ENCODE results near the gene CXCR1.

Gene CXCR1

DNA sequence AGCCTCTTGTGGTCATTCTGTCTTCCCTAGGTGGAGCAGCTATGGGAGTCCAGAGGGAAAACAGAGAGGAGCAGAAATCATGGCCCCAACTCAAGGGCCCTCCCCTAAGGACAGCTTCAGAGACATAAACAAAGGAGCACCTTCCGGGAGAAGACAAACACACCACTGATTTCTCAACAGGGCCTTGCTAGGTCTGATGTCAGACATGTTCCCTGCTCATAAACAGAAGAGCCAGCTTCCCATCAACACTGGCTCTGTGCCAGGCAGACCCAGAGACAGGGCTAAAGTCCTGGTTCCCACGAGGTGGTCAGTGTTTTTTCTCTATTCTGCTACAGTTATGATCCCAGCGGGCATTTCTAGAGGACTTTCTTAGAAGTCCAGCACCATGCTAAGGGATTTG is 21.6 kb downstream of the CXCR1 start:
- no peak overlapping the region for H3K9ac ChIP-seq (ENCODE audit: insufficient read length, low read depth)
- no peaks in the 10 kb centered on the region for H3K4me1 ChIP-seq (ENCODE audit: insufficient read depth, insufficient read length)
- TF ChIP-seq SUZ12 (IDR thresholded peaks at IDR 0.05; ENCODE audit: extremely low read depth, insufficient read depth, insufficient read length) = no peak
- no peak for TF ChIP-seq ZNF274 (IDR thresholded peaks at IDR 0.05; ENCODE audit: low read depth, low read length)
- no peak for TF ChIP-seq YY1 (IDR thresholded peaks at IDR 0.05; ENCODE audit: insufficient read depth, insufficient read length)
- no peak overlapping the region for H3K4me3 ChIP-seq (ENCODE audit: insufficient read length, low read depth)
- H3K27me3 ChIP-seq (ENCODE audit: insufficient read depth, insufficient read length) = no peaks in the 10 kb centered on the region
- no peak for DNase-seq (ENCODE audit: low read depth, low spot score)
- H3K36me3 ChIP-seq (ENCODE audit: insufficient read depth, insufficient read length, low read length) = no peaks in the 10 kb centered on the region
- H3K9me3 ChIP-seq (ENCODE audit: insufficient read depth, low read length) = peaks cover 6% of the 10 kb centered on the region; the same call in 1 of the 2 replicates

- Histone ChIP-seq H3K9me3 (ENCODE audit: insufficient read depth, low read length) (no peaks in the 10 kb centered on the region), H3K4me3 (ENCODE audit: insufficient read length, low read depth) (no peak overlapping the region), H3K27me3 (ENCODE audit: insufficient read depth, insufficient read length) (no peaks in the 10 kb centered on the region), H3K36me3 (ENCODE audit: insufficient read depth, insufficient read length, low read length) (no peaks in the 10 kb centered on the region), H3K4me1 (ENCODE audit: insufficient read depth, insufficient read length) (peaks cover 7% of the 10 kb centered on the region), H3K9ac (ENCODE audit: insufficient read length, low read depth) (no peak overlapping the region)
- no peak for DNase-seq (ENCODE audit: low read depth, low spot score)
- TF ChIP-seq SUZ12 (IDR thresholded peaks at IDR 0.05; ENCODE audit: extremely low read depth, insufficient read depth, insufficient read length) (no peak), ZNF274 (IDR thresholded peaks at IDR 0.05; ENCODE audit: low read depth, low read length) (no peak), YY1 (IDR thresholded peaks at IDR 0.05; ENCODE audit: insufficient read depth, insufficient read length) (no peak)
Observed at GRCh38 chr2:218138047-218138446, 28.7 kb downstream of the CXCR1 start.

- no peaks in the 10 kb centered on the region for H3K27me3 ChIP-seq (ENCODE audit: insufficient read depth, insufficient read length)
- H3K9me3 ChIP-seq (ENCODE audit: insufficient read depth, low read length) = no peaks in the 10 kb centered on the region
- H3K4me1 ChIP-seq (ENCODE audit: insufficient read depth, insufficient read length) = peaks cover 7% of the 10 kb centered on the region
- DNase-seq (ENCODE audit: low read depth, low spot score) = no peak
- no peak overlapping the region for H3K4me3 ChIP-seq (ENCODE audit: insufficient read length, low read depth)
- no peaks in the 10 kb centered on the region for H3K36me3 ChIP-seq (ENCODE audit: insufficient read depth, insufficient read length, low read length)
- TF ChIP-seq ZNF274 (IDR thresholded peaks at IDR 0.05; ENCODE audit: low read depth, low read length) (no peak), SUZ12 (IDR thresholded peaks at IDR 0.05; ENCODE audit: extremely low read depth, insufficient read depth, insufficient read length) (no peak), YY1 (IDR thresholded peaks at IDR 0.05; ENCODE audit: insufficient read depth, insufficient read length) (no peak)
- H3K9ac ChIP-seq (ENCODE audit: insufficient read length, low read depth) = no peak overlapping the region
Observed at GRCh38 chr2:218137514-218137913, 29.2 kb downstream of the CXCR1 start.

GRCh38 chr2:218130822-218131221 is 35.9 kb downstream of the CXCR1 start:
- Histone ChIP-seq H3K4me3 (ENCODE audit: insufficient read length, low read depth) (no peak overlapping the region), H3K9me3 (ENCODE audit: insufficient read depth, low read length) (no peaks in the 10 kb centered on the region), H3K9ac (ENCODE audit: insufficient read length, low read depth) (no peak overlapping the region), H3K4me1 (ENCODE audit: insufficient read depth, insufficient read length) (peaks cover 2% of the 10 kb centered on the region), H3K36me3 (ENCODE audit: insufficient read depth, insufficient read length, low read length) (no peaks in the 10 kb centered on the region), H3K27me3 (ENCODE audit: insufficient read depth, insufficient read length) (no peaks in the 10 kb centered on the region)
- no peak for DNase-seq (ENCODE audit: low read depth, low spot score)
- TF ChIP-seq ZNF274 (IDR thresholded peaks at IDR 0.05; ENCODE audit: low read depth, low read length) = no peak
- no peak for TF ChIP-seq SUZ12 (IDR thresholded peaks at IDR 0.05; ENCODE audit: extremely low read depth, insufficient read depth, insufficient read length)
- no peak for TF ChIP-seq YY1 (IDR thresholded peaks at IDR 0.05; ENCODE audit: insufficient read depth, insufficient read length)

DNA sequence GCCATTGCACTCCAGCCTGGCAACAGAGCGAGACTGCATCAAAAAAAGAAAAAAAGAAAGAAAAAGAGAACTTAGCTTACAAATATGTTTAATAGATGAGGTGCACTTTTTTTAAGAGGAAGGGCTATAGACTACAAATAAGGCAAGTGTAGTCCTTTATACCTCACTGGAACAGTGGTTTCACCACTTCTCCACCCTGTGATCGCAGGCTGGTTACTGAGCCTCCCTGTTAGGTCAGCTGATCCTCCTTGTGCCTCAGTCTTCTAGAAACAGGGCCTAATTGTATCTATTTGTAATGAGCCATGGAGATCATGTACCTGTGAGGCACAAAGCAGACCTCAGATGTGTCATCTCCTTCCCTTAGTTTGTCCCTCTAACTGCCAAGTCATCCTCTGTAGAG is 36.4 kb downstream of the CXCR1 start:
- no peak for DNase-seq (ENCODE audit: low read depth, low spot score)
- Histone ChIP-seq H3K36me3 (ENCODE audit: insufficient read depth, insufficient read length, low read length) (no peaks in the 10 kb centered on the region), H3K9me3 (ENCODE audit: insufficient read depth, low read length) (no peaks in the 10 kb centered on the region), H3K9ac (ENCODE audit: insufficient read length, low read depth) (no peak overlapping the region), H3K4me1 (ENCODE audit: insufficient read depth, insufficient read length) (peaks cover 2% of the 10 kb centered on the region), H3K27me3 (ENCODE audit: insufficient read depth, insufficient read length) (no peaks in the 10 kb centered on the region), H3K4me3 (ENCODE audit: insufficient read length, low read depth) (no peak overlapping the region)
- TF ChIP-seq YY1 (IDR thresholded peaks at IDR 0.05; ENCODE audit: insufficient read depth, insufficient read length) = no peak
- no peak for TF ChIP-seq ZNF274 (IDR thresholded peaks at IDR 0.05; ENCODE audit: low read depth, low read length)
- no peak for TF ChIP-seq SUZ12 (IDR thresholded peaks at IDR 0.05; ENCODE audit: extremely low read depth, insufficient read depth, insufficient read length)

DNA sequence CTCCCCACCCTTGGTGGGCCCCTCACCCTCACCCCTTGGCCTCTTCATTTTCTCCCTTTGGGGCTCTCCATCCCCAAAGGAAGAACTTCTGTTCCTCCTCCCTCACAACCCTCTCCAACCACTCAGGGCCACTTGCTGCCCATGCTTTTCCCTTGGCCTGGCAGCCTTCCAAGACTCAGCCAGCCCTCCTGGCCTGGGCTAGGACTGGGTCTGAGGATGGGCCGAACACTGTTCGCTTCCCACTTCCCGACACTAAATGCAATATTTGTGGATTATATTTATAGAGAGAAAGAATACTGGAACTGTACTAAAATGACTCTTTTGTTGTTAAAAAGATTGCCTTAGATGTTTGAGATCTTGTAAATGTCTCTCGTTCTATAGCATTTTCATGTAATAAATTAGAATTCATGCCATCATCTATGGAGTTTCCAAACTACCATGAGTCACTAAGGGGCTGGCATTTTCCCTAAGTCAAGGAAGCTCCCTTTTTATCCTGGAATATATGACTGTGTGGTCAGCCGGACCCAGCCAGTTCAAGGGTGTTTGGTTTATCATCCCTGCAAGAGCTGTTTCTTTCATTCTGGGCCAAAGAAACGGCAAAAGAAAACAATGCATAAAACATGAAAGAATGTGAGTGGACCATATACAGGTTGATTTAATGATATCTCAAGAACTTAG is 37.2 kb downstream of the CXCR1 start:
- Histone ChIP-seq H3K36me3 (ENCODE audit: insufficient read depth, insufficient read length, low read length) (no peaks in the 10 kb centered on the region), H3K4me1 (ENCODE audit: insufficient read depth, insufficient read length) (peaks cover 2% of the 10 kb centered on the region), H3K9me3 (ENCODE audit: insufficient read depth, low read length) (no peaks in the 10 kb centered on the region), H3K27me3 (ENCODE audit: insufficient read depth, insufficient read length) (no peaks in the 10 kb centered on the region), H3K4me3 (ENCODE audit: insufficient read length, low read depth) (no peak overlapping the region), H3K9ac (ENCODE audit: insufficient read length, low read depth) (no peak overlapping the region)
- no peak for TF ChIP-seq SUZ12 (IDR thresholded peaks at IDR 0.05; ENCODE audit: extremely low read depth, insufficient read depth, insufficient read length)
- no peak for DNase-seq (ENCODE audit: low read depth, low spot score)

- no peak overlapping the region for H3K9ac ChIP-seq (ENCODE audit: insufficient read length, low read depth)
- peaks cover 2% of the 10 kb centered on the region for H3K4me1 ChIP-seq (ENCODE audit: insufficient read depth, insufficient read length)
- no peaks in the 10 kb centered on the region for H3K36me3 ChIP-seq (ENCODE audit: insufficient read depth, insufficient read length, low read length)
- no peak for TF ChIP-seq SUZ12 (IDR thresholded peaks at IDR 0.05; ENCODE audit: extremely low read depth, insufficient read depth, insufficient read length)
- TF ChIP-seq ZNF274 (IDR thresholded peaks at IDR 0.05; ENCODE audit: low read depth, low read length) = no peak
- TF ChIP-seq YY1 (IDR thresholded peaks at IDR 0.05; ENCODE audit: insufficient read depth, insufficient read length) = no peak
- no peaks in the 10 kb centered on the region for H3K27me3 ChIP-seq (ENCODE audit: insufficient read depth, insufficient read length)
- no peaks in the 10 kb centered on the region for H3K9me3 ChIP-seq (ENCODE audit: insufficient read depth, low read length)
- DNase-seq (ENCODE audit: low read depth, low spot score) = no peak
- H3K4me3 ChIP-seq (ENCODE audit: insufficient read length, low read depth) = no peak overlapping the region
Observed at GRCh38 chr2:218128781-218129457, 37.8 kb downstream of the CXCR1 start.
